Epithelial cell of proximal tubule (primary cell): ENCODE data around the gene TSPAN18. TPM values are rescaled to one million over a fixed set of nuclear protein-coding genes. Genes with fewer than 3 reads are reported as not detected.

Source experiments
- DNase-seq: peaks from one replicate; pipeline ENCODE4 v3.0.0-alpha.2; 2011; ENCODE audit warnings: low read depth
- H3K4me3 ChIP-seq: 2 replicates; pipeline ENCODE4 v1.5.1; 2011; ENCODE audit warnings: low read depth, mild to moderate bottlenecking, low read length
- CTCF ChIP-seq: conservative IDR thresholded peaks from 2 replicates; pipeline ENCODE4 v1.5.1; 2012; ENCODE audit warnings: low read depth, mild to moderate bottlenecking, low read length
- total RNA-seq: library from RNA; depleted of rRNA; stranded (reverse); fragments of >200 nt; gene quantifications from 2 replicates; pipeline ENCODE4 v1.2.3, GENCODE V29; 2015

TSPAN18 gene
- total RNA-seq, 1 donor from 2014 or later, result 1.6 TPM

GRCh38 chr11:44946263-44946662 lies 219.5 kb downstream of the TSPAN18 start:
- no peak overlapping the region for H3K4me3 ChIP-seq

GRCh38 chr11:44947114-44947513 lies 220.4 kb downstream of the TSPAN18 start:
- H3K4me3 ChIP-seq, result no peak overlapping the region
- no peak for DNase-seq
- TF ChIP-seq CTCF, result no peak

More at GRCh38 chr11:44946263-44946662, 219.5 kb downstream of the TSPAN18 start:
- no peak for TF ChIP-seq CTCF
- DNase-seq, result no peak

GRCh38 chr11:44948155-44948554 lies 221.4 kb downstream of the TSPAN18 start:
- H3K4me3 ChIP-seq, result no peak overlapping the region
- no peak for DNase-seq
- TF ChIP-seq CTCF, result no peak

GRCh38 chr11:44949160-44950030 lies 222.6 kb downstream of the TSPAN18 start:
- no peak for DNase-seq
- peak overlapping the region; percentile 45 for H3K4me3 ChIP-seq
- peak; percentile 38 for TF ChIP-seq CTCF

GRCh38 chr11:44950031-44950624 lies 223.4 kb downstream of the TSPAN18 start:
- H3K4me3 ChIP-seq, result peak overlapping the region; percentile 45
- TF ChIP-seq CTCF, result no peak

GRCh38 chr11:44950625-44951476 lies 224.1 kb downstream of the TSPAN18 start, which contains the start of gene TP53I11:
TP53I11 (minus strand) TSS chr11:44950883; CDS start chr11:44938335, 12,548 bp downstream.
- no peak for DNase-seq
- H3K4me3 ChIP-seq, result peak within 1 kb of the TSS; percentile 45
- peak; percentile 49 for TF ChIP-seq CTCF

More at GRCh38 chr11:44950031-44950624, 223.4 kb downstream of the TSPAN18 start:
- DNase-seq, result no peak
